ENCODE measurements around the gene CCNB1.

GRCh38 chr5:69206528-69207190 lies 39.7 kb downstream of the CCNB1 start:
- TF ChIP-seq CTCF (tag by site-specific recombination; IDR thresholded peaks at IDR 0.05) (no peak), ZSCAN5A (tag by site-specific recombination; IDR thresholded peaks at IDR 0.05) (no peak), REST (tag by site-specific recombination; IDR thresholded peaks at IDR 0.05) (no peak), KLF16 (tag by site-specific recombination; IDR thresholded peaks at IDR 0.05) (no peak), ZNF843 (tag by site-specific recombination; IDR thresholded peaks at IDR 0.05) (no peak), ZNF133 (tag by site-specific recombination; IDR thresholded peaks at IDR 0.05) (no peak), ZNF114 (tag by site-specific recombination; IDR thresholded peaks at IDR 0.05) (no peak), ZNF350 (tag by site-specific recombination; IDR thresholded peaks at IDR 0.05) (no peak), ATF2 (tag by site-specific recombination; IDR thresholded peaks at IDR 0.05; ENCODE audit: low read depth) (no peak), SP2 (tag by site-specific recombination; IDR thresholded peaks at IDR 0.05) (no peak), ZNF341 (tag by site-specific recombination; IDR thresholded peaks at IDR 0.05; ENCODE audit: low read depth) (no peak)
- TF ChIP-seq, protein P1, sequence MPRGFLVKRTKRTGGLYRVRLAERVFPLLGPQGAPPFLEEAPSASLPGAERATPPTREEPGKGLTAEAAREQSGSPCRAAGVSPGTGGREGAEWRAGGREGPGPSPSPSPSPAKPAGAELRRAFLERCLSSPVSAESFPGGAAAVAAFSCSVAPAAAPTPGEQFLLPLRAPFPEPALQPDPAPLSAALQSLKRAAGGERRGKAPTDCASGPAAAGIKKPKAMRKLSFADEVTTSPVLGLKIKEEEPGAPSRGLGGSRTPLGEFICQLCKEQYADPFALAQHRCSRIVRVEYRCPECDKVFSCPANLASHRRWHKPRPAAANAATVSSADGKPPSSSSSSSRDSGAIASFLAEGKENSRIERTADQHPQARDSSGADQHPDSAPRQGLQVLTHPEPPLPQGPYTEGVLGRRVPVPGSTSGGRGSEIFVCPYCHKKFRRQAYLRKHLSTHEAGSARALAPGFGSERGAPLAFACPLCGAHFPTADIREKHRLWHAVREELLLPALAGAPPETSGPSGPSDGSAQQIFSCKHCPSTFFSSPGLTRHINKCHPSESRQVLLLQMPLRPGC (tag by site-specific recombination; IDR thresholded peaks at IDR 0.05): no peak

All from HEK293 (cell line).